Stimulated activated naive CD8-positive, alpha-beta T cell treated with anti-CD3 and anti-CD28 coated beads, Interleukin-15, Interleukin-2, amounts not matched to agents 100 U/mL and 50 U/mL, for 24 hours (primary cell): Measurements from ENCODE around the gene MICAL2.

Experiments used
- ATAC-seq: fragments of 150-1000 bp; cut with Tn5 transposase; one replicate; pipeline ENCODE4 v1.10.0; 2021
- DNase-seq: peaks from one replicate; pipeline ENCODE4 v3.0.0; 2021

The MICAL2 gene

DNA sequence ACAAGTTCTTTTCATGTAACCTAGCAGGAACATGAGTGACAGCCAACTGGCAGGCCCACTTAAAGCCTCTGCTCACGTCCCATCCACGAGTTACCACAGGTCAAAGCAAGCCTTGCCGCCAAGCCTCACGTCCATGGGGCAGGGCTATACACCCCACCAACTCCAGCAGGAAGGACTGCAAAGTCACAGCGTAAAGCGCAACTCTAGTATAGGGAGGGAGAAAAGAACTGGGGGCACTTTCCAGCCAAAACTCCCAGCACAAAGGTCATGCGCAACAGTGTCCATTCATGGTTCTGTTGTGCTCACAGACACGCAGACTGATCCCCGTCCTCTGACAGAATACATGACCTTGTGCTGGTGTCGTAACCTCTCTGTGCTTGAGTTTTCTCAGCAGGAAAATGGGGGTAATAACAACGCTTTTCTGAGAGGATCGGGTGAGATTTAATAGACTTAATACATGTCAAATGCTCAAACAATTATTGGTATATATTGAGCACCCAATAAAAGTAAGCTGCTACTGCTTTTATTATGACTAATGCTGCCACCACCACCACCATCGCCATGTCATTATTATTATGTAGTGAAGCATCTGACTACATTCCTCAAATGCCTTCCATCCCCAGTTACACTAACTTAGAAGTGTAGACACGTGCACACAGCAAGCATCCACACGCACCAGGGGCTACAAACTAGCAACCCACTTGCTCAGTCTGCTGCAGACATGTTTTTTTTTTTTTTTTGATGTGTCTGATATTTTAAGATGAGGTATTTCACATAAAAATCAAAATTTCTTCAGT lies 162.6 kb downstream of the MICAL2 start:
- ATAC-seq (no peak), DNase-seq (no peak)

- ATAC-seq, result no peak
- DNase-seq, result no peak
Observed at GRCh38 chr11:12273618-12273995, 163.2 kb downstream of the MICAL2 start.

- no peak for ATAC-seq
Observed at GRCh38 chr11:12274056-12274455, 163.7 kb downstream of the MICAL2 start.

GRCh38 chr11:12274558-12275197 lies 164.3 kb downstream of the MICAL2 start:
- ATAC-seq, result no peak
- DNase-seq, result no peak

More at GRCh38 chr11:12274056-12274455, 163.7 kb downstream of the MICAL2 start:
- DNase-seq, result no peak

DNA sequence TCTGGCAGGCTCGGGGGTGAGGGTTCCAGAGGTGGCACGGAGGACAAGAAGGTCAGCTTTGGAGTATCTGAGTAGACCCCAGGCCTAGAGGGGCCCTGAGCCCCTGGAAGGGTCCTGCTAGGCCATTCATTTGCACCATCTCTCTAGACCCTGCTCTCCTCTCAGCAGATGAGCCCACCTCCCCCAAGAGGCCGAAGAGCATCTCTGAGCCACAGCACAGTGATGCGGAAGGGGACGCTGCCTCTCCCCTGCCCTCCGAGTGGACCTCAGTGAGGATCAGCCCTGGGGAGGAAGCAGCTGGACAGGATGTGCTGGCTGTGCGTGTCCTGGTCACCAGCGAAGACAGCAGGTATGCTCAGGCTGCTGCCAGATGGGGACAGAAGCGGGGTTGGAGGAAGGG lies 165.4 kb downstream of the MICAL2 start:
- ATAC-seq (no peak), DNase-seq (no peak)

GRCh38 chr11:12276356-12276755 lies 166.0 kb downstream of the MICAL2 start:
- no peak for ATAC-seq
- DNase-seq, result no peak

DNA sequence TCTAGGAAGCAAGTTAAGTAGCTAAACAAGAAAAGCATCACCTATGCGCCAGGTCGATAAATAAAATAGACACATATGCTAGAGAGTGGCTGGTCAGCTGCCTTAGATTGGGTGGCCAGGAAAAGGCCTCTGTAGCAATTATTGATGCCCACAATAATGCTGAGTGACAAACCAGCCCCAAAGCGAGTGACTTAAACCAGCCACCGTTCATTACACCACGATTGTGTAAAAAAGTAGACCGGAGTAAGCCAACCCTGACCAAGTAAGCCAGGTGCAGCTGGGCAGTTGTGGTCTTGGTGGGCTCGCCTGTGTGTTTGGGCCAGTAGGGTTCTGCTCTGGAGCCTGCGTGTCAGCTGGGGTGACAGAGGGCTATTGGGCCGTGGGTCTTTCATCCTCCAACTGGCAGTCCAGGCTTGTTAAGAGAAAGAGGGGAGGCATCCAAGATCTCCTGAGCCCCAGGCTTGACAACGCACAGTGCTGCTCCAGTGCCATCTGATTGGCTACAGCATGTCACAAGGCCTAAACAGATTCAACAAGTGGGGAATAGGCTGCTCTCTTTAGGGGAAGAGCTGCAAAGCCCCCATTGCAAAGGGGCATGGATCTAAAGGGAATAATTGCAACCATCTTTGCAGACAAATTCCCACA lies 166.6 kb downstream of the MICAL2 start:
- DNase-seq, result no peak
- ATAC-seq, result no peak

- ATAC-seq, result no peak
- no peak for DNase-seq
Observed at GRCh38 chr11:12278766-12279671, 168.6 kb downstream of the MICAL2 start.

- ATAC-seq, result no peak
Observed at GRCh38 chr11:12279672-12280108, 169.3 kb downstream of the MICAL2 start.

DNA sequence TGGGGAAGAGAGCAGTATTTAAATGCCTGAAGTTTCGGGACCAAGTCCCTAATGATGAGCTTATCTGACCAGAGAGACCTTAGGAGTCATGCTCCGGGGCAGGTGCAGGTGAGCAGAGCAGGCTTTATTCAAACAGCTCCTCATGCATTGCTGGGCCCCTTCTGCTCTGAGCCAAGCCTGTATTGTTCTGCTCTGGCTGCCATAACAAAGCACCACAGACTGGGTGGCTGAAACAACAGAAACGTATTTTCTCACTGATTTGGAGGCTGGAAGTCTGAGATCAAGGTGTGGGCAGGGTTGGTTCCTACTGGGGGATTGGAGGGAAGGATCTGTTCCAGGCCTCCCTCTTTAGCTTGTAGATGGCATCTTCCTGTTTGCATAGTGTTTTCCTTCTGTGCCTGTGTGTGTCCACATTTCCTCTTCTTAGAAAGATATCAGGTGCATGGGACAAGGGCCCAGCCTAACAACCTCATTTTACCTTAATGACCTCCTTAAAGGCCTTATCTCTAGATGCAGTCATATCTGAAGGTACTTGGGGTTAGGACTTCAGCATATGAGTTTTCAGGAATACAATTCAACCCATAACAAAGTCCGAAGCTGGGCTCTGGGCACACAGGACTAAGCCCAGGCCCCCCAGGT lies 169.9 kb downstream of the MICAL2 start:
- DNase-seq (no peak), ATAC-seq (no peak)

More at GRCh38 chr11:12279672-12280108, 169.3 kb downstream of the MICAL2 start:
- DNase-seq, result no peak

- DNase-seq (peak; percentile 21), ATAC-seq (peak; percentile 67)
Observed at GRCh38 chr11:12280838-12281565, 170.6 kb downstream of the MICAL2 start.

DNA sequence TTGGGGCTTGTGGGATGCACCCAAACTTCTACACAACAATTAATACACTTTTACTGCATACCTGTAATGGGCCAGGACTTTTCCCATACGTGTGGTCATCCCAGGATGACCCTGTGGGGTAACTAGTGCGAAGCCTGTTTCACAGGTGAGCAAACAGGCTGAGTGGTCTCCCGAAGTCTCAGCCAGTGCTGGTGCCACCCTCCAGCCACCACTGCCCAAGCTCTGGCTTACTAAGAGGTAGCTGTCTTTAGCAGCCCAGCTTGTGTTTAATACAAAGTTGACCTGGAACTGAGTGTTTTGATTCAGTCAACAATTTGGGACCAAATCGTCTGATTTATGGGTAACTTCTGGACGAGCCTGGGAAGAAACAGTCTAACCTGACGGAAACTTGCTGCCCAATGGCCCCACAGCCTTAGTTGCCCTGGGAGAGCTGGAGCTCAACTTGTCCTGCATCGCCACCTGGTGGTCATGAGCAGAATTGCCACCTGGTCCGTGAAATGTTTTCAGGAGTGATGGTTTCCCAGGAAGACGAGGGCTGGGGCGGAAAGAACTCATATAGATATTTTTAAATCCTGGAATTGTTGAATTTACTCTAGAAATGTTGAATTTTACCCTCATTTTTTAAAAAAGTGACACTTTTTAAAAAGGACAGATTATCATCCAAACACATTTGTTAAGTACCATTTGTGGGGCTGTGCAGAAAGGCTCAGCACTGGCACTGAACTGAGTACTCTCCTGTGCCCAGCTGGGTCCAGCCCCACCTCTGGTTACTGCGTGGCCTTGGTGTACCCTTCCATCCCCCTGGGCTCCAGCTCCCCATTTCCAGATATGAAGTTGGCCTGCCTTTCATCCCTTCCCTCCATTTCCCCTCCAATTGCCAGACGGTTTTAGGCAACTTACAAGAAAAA lies 171.4 kb downstream of the MICAL2 start:
- DNase-seq, result peak; percentile 80
- ATAC-seq, result no peak

DNA sequence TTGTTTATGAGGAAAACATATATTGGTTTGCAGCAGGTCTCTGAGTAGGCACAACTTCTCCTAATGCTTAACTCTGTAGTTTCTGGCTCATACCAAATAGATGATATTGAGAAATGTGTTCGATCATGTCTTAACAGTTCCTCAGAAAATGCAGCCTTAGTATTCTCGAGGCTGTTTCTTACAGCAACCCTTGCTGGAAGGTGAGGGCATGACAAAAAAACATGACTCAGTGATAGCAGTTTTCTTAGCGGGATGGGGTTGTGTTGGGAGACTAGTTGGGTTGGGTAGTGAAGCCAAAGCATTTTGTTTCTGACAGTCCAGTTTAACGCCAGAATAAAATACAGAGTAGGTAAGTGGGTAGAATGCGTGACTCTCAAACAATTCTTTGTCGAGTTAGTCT lies 172.3 kb downstream of the MICAL2 start:
- ATAC-seq (no peak), DNase-seq (no peak)

DNA sequence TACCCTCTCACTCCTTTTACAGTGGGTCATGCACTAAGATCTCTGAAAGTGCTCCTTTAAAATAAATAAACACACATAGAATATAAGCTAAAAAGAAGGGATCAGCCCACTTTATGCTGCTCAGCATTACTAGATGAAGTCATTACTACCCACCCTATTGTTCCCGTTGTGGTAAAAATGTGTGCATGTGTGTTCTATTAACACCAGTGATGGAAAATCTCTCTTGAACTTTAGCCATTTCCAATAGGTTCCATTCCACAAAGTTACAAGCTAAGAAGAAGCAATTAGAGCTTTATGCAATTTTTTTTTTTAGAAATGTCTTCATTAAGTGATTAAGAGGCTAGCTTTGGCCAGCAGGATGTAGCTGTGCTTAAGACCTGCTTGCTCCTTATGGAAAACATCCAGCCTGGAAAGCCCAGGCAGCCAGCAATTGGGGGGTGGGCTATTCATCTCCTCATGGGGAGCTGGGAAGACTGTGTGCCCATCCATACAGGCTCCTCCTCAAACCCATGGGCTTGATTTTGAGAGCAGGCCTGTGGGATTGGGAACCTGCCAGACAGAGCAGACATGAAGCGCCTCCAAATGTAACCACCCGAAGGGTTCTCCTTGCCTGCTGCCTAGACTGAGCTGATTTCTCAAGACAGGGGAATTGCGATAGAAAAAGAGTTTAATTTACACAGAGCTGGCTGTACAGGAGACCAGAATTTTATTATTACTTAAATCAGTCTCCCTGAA lies 174.1 kb downstream of the MICAL2 start:
- ATAC-seq, result no peak
- no peak for DNase-seq

DNA sequence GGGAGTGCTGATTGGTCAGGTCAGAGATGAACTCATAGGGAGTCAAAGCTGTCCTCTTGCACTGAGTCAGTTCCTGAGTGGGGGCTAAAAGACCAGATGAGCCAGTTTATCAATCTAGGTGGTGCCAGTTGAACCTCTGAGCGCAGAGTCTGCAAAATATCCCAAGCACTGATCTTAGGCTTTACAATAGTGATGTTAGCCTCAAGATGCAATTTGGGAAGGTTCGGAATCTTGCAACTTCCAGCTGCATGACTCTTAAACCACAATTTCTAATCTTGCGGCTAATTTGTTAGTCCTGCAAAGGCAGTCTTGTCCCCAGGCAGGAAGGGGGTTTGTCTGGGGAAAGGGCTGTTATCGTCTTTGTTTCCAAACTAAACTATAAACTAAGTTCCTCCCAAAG lies 174.7 kb downstream of the MICAL2 start:
- DNase-seq, result no peak
- ATAC-seq, result no peak

- DNase-seq (no peak), ATAC-seq (no peak)
Observed at GRCh38 chr11:12285811-12286222, 175.4 kb downstream of the MICAL2 start.

GRCh38 chr11:12286606-12287005 lies 176.2 kb downstream of the MICAL2 start:
- no peak for DNase-seq
- no peak for ATAC-seq

- ATAC-seq (no peak), DNase-seq (no peak)
Observed at GRCh38 chr11:12287009-12287373, 176.6 kb downstream of the MICAL2 start.
